H1 (cell line): ENCODE results near the gene PI16.
"Not testable (repeated sequence)": the region's sequence is repeated elsewhere in the genome, so short reads cannot be mapped to it uniquely, and the experiment has no call there.

ENCODE experiments used
- KDM1A ChIP-seq: fragments of 200-600, 300-600 bp; sonication (generic); IDR thresholded peaks from 2 replicates; pipeline ENCODE4 v1.7.1; 2016; ENCODE audit warnings: mild to moderate bottlenecking, low read length, borderline replicate concordance
- PHF8 ChIP-seq: fragments of 200-600 bp; sonication (generic); conservative IDR thresholded peaks from 2 replicates; pipeline ENCODE4 v1.7.1; 2012; ENCODE audit warnings: low read depth, mild to moderate bottlenecking, inconsistent platforms, low read length, moderate library complexity
- POLR2A ChIP-seq, 2 experiments: IDR thresholded peaks; 1 replicate in 1 of 2; 2 replicates in 1 of 2; pipeline ENCODE4 v1.6.1; 2011; ENCODE audit warnings: low read depth in 2 of 2, low read length in 2 of 2, mild to moderate bottlenecking in 2 of 2; ENCODE audit errors: control extremely low read depth in 1 of 2
- RNF2 ChIP-seq: fragments of 200-900, 300-1000 bp; sonication (generic); IDR thresholded peaks from 2 replicates; pipeline ENCODE4 v1.7.1; 2016; ENCODE audit warnings: borderline replicate concordance, low read depth, mild to moderate bottlenecking, antibody characterized with exemption, low read length; ENCODE audit not compliant: poor library complexity, severe bottlenecking; ENCODE audit errors: missing control alignments
- SP2 ChIP-seq: IDR thresholded peaks from 2 replicates; pipeline ENCODE4 v1.6.1; 2012; ENCODE audit warnings: mild to moderate bottlenecking, low read length, inconsistent platforms
- SRF ChIP-seq: IDR thresholded peaks from 2 replicates; pipeline ENCODE4 v1.6.1; 2011; ENCODE audit warnings: mild to moderate bottlenecking, low read depth, low read length, moderate library complexity
- SUZ12 ChIP-seq: fragments of 200-600 bp; sonication (generic); IDR thresholded peaks from 2 replicates; pipeline ENCODE4 v1.6.1; 2012; ENCODE audit warnings: mild to moderate bottlenecking, inconsistent platforms, low read length, moderate library complexity, mixed read lengths
- TF ChIP-seq, protein P1 (sequence below), 3 experiments: IDR thresholded peaks; 1 replicate in 2 of 3; 2 replicates in 1 of 3; pipeline versions ENCODE4 v1.5.1 to v1.6.1; 2011; ENCODE audit warnings: low read length in 3 of 3, mild to moderate bottlenecking in 3 of 3, inconsistent platforms in 2 of 3, low read depth in 1 of 3, moderate library complexity in 1 of 3; ENCODE audit not compliant: insufficient read depth in 1 of 3; ENCODE audit errors: control extremely low read depth in 1 of 3

DNA sequence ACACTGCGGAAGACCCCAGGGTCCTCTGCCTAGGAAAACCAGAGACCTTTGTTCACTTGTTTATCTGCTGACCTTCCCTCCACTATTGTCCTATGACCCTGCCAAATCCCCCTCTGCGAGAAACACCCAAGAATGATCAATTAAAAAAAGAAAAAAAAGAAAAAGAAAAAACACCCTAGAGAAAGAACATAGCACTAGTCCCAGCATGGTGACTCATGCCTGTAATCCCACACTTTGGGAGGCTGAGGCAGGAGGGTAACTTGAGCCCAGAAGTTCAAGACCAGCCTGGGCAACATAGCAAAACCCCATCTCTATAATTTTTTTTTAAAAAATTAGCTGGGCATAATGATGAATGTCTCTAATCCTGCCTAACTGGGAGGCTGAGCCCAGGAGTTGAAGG is 12.2 kb upstream of the PI16 start:
- TF ChIP-seq, protein P1, sequence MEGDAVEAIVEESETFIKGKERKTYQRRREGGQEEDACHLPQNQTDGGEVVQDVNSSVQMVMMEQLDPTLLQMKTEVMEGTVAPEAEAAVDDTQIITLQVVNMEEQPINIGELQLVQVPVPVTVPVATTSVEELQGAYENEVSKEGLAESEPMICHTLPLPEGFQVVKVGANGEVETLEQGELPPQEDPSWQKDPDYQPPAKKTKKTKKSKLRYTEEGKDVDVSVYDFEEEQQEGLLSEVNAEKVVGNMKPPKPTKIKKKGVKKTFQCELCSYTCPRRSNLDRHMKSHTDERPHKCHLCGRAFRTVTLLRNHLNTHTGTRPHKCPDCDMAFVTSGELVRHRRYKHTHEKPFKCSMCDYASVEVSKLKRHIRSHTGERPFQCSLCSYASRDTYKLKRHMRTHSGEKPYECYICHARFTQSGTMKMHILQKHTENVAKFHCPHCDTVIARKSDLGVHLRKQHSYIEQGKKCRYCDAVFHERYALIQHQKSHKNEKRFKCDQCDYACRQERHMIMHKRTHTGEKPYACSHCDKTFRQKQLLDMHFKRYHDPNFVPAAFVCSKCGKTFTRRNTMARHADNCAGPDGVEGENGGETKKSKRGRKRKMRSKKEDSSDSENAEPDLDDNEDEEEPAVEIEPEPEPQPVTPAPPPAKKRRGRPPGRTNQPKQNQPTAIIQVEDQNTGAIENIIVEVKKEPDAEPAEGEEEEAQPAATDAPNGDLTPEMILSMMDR (IDR thresholded peaks at IDR 0.05; ENCODE audit: control extremely low read depth in 1 of 3, insufficient read depth in 1 of 3, low read depth in 1 of 3, low read length in 3 of 3): not testable (repeated sequence)
- not testable (repeated sequence) for TF ChIP-seq RNF2; SP2; POLR2A (IDR thresholded peaks at IDR 0.05; ENCODE audit: control extremely low read depth in 1 of 2, low read depth in 2 of 2, low read length in 2 of 2); PHF8; SRF; KDM1A; SUZ12
